ENCODE data around the gene ELAVL1.
"Not testable (repeated sequence)": the region's sequence is repeated elsewhere in the genome, so short reads cannot be mapped to it uniquely, and the experiment has no call there.

Gene ELAVL1

DNA sequence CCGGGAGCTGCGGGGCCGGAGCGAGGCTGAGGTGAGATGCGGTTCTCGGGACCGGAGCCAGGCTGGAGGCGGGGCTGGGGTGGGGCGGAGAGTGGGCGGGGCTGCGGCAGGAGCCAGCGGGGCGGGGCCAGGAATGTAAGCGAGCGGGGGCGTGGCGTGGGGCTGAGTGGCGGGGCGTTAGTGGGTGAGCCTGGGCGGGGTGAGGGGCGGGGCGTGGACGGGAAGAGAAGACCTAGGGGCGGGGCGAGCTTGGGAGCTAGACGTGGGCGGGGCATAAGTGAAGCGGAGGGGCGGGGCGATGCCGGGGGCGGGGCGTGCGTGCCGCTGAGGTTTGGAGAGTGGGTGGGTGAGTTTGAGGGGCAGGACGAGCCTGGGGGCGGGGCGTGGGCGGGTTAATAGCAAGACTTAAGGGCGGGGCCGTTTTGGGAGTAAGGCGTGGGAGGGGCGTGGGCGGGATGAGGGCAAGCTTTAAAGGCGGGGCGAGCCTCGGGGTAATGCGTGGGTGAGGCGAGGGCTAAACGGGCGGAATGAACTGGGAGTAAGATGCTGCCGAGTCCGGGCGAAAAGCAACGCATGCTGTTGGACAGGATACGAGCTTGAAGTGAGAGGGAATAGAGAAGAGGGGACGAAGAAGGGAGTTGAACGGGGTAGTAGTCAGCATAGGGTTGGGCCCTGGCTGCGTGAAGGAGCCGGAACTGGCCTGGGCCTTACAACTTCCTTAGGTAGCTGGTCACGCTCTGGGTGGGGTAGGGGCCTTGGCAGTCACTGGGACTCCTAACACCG, 84.7 kb downstream of the ELAVL1 start:
- peak; percentile 98 for DNase-seq

DNA sequence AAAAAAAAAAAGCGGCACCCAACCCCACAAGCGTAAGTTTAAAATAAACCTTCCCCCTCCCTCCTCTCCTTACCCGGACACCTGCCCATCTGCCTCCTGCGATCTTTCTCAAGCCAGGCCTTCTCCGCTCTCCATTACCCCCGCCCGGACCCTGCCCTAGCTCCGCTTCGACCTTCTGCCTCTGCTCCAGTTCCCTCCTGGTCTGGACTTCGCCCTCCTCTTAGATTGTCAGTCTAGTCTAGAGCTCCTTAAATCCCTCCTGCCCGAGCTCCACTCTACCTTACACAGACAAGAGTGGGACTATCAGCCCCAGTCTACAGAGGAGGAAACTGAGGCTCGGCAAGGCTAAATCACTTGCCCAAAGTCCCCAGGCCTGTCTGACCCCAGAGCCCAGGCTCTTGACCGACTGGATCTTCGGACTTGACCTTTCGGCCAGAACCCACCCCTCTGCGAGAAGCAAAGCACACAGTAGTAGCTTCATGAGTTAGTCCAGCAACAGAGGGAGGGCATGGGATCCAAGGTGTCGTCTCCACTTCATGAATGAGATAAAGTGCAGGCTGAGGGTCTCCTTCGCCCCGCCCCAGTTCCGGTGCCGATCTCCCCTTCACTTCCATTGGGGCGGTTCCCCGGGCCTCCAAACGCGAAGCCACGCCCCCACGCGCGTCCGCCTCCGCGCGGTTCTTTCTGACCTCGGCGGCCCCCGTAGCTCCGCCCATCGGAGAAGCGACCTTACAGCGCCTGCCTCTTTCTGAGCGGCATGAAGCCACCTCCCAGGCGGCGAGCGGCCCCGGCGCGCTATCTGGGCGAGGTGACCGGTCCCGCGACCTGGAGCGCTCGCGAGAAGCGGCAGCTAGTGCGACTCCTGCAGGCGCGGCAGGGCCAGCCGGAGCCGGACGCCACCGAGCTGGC, 85.6 kb downstream of the ELAVL1 start, which contains the start of gene SNAPC2:
TSS of gene SNAPC2 (plus strand) at position 729 of the 909 bp plus-strand sequence. CDS start at position 758, 29 bp downstream.
- peak; percentile 72 to 92 for DNase-seq

DNA sequence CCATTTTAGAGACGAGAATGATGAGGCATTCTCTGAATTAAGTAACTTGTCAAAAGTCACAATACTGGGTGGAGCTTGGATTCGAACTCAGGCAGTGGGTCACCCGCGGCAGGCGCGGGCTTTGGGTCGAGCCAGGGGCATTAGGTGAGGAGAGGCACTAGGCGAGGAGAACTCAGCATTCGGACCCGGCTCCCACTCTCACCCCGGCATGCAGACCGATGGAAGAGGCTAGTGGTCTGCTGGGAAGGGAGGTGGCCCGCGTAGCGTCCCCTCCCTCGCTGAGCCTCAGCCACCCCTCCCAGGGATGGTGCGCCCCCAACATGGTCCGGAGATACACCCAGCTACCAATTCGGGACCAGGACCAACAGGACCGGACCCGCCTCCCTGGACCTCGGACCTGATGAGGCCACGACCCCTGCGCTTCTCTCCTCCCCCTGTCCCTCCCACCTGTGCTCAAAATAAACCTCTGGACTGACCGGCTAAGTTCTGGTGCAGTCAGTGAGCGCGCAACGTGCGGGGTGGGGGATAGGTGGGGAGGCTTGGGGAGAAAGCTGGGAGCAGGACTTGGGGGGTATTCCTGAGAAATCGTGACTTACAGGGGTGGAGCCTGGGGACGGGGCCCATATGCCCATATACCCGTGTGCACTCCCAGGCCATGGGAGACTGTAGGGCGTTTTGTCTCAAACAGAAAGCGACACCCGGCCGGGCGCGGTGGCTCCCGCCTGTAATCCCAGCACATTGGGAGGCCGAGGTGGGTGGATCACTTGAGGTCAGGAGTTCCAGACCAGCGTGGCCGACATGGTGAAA, 86.6 kb downstream of the ELAVL1 start:
- no peak for DNase-seq

DNA sequence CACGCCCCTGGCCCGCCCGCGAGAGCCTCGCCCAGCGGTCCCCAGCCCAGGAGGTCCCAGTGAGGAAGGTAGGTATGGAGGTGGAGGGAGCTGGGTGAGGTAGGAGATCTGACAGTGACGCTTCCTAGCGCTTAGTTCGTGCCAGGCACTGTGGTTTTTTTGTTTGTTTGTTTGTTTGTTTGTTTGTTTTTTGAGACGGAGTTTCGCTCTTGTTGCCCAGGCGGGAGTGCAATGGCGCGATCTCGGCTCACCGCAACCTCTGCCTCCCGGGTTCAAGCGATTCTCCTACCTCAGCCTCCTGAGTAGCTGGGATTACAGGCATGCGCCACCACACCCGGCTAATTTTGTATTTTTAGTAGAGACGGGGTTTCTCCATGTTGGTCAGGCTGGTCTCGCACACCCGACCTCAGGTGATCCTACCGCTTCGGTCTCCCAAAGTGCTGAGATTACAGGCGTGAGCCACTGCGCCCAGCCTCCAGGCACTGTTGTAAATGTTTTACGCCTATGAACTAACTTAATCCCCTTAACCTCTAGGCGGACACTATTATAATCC, 87.3 kb downstream of the ELAVL1 start:
- DNase-seq = not testable (repeated sequence)

DNA sequence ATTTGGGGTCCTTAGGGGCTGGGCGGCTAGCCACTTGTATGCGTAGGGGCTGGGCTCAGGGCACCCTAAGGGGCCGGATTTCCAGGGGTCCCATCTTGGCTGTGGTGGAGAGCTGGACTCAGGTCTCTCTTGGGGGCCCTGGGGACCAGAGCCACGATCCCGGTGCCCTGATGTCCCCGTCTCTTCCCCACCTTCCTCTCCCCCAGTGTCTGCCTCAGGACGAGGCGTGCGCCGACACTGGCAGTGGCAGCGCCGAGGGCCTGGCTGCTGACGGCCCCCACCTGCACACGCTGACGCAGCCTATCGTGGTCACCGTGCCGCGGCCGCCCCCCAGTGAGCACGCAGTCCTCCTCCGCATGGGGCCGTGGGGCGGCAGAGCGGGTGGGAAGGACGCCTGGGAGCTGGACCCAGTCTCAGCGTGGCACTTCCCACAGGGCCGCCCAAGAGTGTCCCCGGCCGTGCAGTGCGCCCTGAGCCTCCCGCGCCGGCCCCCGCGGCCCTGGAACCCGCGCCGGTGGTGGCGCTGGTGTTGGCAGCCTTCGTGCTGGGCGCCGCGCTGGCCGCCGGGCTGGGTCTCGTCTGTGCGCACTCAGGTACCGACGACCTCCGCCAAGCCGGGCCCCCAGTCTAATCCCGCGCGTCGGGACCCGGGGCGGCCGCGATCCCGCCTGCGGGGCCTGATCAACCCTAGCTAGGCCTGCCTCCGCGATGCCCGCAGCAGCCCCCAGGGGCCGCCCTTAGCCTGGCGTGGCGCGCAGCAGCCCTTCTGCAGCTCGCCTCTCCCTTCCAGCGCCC, 88.0 kb downstream of the ELAVL1 start:
- no peak for DNase-seq

DNA sequence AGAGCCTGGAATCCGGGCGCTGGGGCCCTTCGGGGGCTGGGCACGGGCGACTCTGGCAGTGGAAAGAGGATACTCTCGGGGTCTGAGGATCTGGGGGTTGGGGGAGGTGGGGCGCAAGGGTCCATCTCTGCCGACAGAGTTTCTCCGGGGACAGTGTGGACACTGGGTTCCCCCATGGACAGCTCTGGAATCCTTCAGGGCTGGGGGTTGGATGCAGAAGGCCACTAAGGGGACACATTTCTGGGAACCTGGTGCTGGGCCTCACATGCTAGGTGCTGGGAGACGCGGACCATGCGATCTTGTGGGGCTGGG, 88.5 kb downstream of the ELAVL1 start:
- DNase-seq = no peak

DNA sequence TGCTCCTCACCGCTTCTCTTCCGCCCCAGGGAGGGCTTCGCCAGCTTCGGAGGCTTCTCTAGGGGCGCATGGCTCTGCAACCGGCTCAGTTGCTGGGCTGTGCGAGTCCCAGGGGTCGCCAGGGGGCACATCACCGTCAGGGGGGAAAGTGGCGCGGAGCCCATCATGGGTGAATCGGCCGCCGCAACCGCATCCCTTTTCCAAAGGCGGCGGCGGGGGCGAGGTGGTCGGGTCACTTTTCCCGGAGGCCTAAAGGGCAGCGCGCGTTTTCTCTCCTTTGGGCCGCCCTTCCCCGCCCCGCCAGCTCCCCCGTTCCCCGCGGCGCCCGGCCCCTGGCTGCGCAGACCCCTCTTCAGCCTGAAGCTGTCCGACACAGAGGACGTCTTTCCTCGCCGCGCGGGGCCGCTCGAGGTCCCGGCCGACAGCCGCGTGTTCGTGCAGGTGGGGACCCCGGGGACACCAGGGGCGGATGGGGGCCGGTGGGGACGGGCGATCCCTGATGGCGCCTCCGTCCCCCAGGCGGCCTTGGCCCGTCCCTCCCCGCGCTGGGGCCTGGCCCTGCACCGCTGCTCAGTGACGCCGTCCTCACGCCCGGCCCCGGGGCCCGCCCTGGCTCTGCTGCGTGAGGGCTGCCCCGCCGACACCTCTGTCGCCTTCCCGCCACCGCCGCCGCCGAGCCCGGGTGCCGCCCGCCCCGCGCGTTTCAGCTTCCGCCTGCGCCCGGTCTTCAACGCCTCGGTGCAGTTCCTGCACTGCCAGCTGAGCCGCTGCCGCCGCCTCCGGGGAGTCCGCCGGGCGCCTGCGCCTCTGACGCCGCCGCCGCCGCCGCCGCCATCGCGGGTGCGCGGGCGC, 89.1 kb downstream of the ELAVL1 start:
- no peak for DNase-seq

DNA sequence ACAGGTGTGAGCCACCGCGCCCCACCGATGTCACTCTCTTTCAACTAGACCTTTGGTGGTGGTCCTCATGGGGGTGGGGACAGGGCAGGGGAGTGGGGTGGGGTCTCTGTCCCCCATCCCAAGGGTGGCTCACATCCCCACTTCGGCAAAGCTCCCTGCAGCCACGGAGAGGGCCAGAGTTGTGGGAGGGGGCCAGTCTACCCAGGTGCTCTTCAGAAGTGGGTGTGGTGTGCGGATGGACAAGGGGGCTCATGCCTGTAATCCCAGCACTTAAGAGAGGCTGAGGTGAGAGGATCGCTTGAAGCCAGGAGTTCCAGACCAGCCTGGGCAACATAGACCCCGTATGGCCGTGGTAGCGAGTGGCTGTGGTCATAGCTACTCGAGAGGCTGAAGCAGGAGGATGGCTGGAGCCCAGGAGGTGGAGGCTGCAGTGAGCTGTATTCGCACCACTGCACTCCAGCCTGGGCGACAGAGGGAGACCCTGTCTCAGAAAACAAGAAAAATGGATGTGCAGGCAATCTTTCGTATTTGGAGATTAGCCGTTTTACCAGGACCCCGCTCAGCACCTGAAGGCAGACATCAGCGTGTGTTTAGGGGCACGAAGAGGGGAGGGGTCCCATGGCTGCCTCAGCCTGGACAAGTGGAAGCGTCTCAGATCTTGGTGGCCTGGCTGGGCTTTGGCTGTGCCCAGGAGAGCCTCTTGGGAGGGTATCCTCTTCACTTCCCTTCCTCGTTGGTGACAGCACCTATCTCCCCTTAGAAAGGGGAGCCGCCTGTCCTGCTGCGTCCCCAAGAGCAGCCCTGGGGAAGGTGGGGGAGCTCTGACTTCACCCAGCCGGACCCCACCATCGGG, 90.0 kb downstream of the ELAVL1 start:
- DNase-seq = no peak

DNA sequence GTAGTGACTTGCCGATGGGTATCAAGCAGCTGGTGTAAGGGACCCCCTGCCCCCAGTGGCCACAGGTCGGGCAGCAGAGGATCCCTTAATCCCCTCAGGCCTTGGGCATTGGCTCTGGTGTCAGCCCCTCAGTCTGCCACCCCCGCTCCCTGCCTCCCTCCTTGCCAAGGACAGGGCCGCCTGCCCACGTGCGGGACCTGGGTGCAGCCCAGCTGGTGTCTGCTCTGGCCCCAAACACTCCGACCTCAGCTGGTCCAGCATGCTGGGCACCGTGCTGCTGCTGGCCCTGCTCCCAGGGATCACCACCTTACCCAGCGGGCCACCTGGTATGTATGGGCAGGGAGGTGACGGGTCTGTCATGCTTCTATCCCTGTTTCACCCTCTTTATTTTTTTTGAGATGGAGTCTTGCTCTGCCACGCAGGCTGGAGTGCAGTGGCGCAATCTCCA, 90.8 kb downstream of the ELAVL1 start, which contains the start of gene TGFBR3L:
TSS of gene TGFBR3L (plus strand) at position 233 of the 448 bp plus-strand sequence.
- DNase-seq = no peak

DNA sequence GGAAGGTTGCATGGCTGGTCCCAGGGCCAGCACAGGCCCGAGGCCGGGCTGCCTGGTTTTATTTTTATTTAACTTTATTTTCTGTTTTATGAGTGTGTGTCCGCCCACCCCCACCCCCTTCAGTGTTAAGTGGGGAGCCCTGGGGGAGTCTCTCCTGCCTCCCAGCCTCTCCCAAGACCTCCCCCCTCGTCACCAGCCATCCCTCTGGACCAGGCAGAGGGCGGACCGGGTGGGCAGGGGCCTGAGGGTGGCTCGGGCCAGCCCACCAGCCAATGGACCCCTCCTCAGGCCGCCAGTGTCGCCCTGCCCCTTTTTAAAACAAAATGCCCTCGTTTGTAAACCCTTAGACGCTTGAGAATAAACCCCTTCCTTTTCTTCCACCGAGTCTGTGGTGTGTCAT, 91.3 kb downstream of the ELAVL1 start:
- no peak for DNase-seq

DNA sequence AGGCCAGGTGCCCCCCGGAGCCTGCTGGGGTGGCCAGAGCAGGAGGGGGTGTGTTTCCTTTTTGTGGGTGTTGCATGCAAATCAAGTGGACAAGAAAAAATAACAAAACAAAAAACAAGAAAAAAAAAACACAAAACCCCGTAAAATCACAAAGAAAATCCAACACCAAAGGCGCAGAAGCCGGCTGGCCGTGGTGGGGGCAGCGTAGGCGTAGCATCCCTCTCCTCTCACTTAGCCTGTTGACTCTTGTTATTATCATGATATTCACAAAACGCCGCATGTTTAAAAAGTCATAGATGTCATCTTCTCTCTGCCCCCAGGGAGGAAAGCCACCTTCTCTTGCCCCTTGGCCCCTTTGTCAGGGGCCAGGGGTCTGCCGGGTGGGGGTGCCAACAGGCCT, 91.8 kb downstream of the ELAVL1 start:
- DNase-seq = no peak

DNA sequence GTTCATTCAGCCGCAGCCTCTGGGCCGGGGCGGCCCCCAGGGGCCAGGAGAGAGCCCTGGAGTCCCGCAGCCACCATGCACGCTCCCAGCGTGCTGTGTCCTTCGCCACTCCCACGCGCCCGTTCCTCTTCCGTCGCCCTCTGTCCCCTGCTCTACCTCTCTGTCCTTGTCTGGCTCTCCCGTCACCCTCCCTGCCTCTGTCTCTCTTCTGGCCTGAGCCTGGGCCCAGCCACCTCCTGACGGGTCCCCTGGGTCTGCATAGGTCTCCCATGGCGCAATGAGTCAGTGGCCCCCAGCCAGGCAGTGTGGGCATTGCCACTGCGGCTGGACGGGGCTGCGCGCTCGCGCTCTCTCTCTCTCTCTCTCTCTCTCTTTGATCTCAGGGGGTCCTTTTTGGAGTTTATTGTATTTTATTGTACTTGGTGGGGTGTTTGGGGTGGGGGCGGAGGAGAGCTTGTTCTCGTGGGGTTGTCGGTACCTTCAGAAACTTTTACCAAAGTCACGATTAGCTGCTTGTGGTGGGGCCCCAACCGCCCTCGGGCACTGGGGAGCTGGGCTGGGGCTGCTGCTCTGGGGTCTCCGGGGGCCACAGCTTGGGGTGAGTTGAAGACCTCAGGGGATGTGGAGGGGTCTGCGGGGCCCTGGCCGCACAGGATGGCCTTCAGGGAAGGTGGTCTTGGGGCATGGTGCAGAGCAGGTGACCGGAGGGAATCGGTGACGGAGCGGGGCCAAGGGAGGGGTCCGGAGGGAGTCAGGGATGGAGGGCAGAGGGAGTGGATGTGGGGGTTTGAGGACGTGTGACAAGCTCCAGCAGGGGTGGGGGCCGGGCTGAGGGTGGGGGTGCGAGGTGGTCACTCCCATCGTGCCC, 92.5 kb downstream of the ELAVL1 start:
- DNase-seq = no peak

DNA sequence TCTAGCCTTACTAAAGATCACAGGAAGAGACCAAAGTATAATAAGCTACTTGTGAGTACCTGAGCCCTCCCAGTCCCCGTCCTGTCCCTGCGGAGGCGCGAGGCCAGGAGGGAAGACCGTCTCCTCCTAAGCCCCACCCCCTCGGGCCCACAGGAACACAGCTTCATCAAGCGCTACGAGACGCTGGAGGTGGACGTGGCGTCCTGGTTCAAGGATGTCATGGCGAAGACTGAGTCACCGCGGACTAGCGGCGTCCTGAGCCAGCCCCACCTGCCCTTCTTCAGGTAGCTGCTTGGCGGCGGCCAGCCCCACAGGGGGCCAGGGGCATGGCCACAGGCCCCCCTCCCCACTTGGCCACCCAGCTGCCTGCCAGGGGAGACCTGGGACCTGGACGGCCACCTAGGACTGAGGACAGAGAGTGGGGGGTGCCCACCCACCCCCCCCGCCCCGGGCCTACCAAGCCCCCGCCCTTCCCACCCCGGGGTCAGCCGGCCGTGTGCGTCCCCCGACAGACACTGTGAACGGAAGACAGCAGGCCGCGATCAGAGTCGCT, 93.2 kb downstream of the ELAVL1 start:
- DNase-seq = no peak

DNA sequence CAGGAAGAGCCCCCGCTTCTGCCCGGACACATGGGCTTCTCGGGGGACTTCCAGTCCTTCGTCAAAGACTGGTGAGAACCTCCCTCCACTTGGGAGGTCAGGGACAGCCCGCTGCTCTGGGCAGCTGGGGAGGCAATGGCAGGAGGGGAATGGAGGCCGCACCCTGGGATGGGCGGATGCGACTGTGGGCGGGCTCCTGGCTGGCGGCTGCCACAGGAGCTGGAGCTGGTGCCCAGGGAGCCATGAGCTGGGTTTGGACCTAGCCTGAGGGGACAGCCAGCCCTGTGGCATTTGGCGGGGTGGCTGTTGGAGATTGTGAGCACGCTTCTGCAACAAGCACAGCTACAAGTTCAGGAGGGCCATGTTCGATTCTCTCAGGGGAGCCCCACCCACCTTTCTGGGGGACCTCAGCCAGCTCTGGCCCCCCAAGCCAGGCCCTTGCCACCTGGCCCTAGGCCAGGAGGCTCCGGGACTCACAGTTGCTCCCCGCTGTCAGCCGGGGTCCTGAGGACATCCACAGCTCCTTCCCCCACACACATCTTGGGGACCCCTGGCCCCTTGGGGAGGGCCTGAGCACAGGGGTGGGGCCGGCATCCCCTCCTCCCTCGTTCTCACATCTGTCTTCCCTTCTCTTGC, 93.8 kb downstream of the ELAVL1 start:
- no peak for DNase-seq

DNA sequence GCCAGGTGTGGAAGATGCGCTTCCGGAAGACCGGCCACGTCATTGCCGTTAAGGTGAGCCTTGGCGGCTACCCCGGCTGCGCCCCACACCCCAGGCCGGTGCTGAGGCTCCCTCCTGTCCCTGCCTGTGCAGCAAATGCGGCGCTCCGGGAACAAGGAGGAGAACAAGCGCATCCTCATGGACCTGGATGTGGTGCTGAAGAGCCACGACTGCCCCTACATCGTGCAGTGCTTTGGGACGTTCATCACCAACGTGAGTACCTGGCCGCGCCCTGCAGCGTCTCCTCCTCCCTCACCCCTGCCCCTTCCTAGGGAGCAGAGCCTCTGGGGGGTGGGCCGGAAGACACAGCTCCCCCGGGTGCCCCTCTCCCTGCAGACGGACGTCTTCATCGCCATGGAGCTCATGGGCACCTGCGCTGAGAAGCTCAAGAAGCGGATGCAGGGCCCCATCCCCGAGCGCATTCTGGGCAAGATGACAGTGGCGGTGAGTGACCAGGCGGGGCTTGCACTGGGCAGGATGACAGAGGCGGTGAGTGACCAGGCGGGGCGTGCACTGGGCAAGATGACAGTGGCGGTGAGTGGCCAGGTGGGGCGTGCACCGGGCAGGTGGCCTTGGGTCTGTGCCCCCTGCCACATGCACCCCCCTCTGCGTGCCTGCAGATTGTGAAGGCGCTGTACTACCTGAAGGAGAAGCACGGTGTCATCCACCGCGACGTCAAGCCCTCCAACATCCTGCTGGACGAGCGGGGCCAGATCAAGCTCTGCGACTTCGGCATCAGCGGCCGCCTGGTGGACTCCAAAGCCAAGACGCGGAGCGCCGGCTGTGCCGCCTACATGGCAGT, 94.9 kb downstream of the ELAVL1 start:
- no peak for DNase-seq

DNA sequence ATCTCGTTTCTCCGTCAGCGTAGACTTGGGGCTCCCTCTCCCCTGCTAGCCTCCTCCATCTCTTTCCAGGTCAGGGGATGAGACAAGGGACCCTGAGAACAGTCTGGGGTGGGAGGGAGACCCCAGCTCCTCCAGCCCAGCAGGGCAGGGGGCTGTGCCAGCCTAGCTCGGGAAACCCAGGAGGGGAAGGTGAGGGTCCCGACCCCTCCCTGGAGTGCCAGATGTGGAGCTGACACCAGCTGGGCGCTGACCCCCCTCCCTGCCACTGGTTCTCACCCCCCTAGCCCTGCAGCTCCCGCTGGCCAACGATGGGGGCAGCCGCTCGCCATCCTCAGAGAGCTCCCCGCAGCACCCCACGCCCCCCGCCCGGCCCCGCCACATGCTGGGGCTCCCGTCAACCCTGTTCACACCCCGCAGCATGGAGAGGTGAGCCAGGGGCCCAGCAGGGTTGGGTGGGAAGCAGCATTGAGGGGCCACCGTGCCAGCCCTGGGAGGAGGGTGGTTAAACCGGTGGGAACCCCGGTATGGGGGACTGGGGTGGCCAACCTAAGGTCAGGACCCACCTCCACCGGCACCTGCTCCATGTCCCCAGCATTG, 95.9 kb downstream of the ELAVL1 start:
- DNase-seq = no peak
